Measurements from ENCODE around the gene LRRC8C. TPM values are rescaled to one million over a fixed set of nuclear protein-coding genes. Genes with fewer than 3 reads are reported as not detected.

The LRRC8C gene
- total RNA-seq, 1 experiment from 2014 or later, result 8.4 TPM

GRCh38 chr1:89715677-89716076 lies 82.8 kb downstream of the LRRC8C start:
- Histone ChIP-seq H3K79me2 (ENCODE audit: insufficient read depth, low read length) (no peaks in the 10 kb centered on the region), H3K36me3 (ENCODE audit: control insufficient read depth in 1 of 2, insufficient read depth in 2 of 2, low read length in 2 of 2) (peaks cover 0 to 5% of the 10 kb centered on the region in 2 experiments; a peak in 1 of 4 replicates), H3K4me1 (ENCODE audit: control insufficient read depth in 1 of 2, insufficient read depth in 2 of 2, low read length in 2 of 2) (no peaks in the 10 kb centered on the region), H2AFZ (ENCODE audit: low read depth, low read length, poor library complexity, severe bottlenecking) (no peak overlapping the region), H3K27ac (ENCODE audit: low read depth, low read length) (no peak overlapping the region), H3K9me3 (ENCODE audit: control insufficient read depth in 1 of 2, insufficient read depth in 1 of 2, low read depth in 1 of 2, low read length in 2 of 2) (no peaks in the 10 kb centered on the region), H4K20me1 (ENCODE audit: insufficient read depth) (no peaks in the 10 kb centered on the region), H3K9me2 (ENCODE audit: insufficient read depth) (no peaks in the 10 kb centered on the region), H3K4me3 (replicated peaks in 1 of 2; ENCODE audit: low read depth in 1 of 2, low read length in 2 of 2) (no peak overlapping the region), H3K27me3 (ENCODE audit: insufficient read depth, low read length) (no peaks in the 10 kb centered on the region), H3K4me2 (ENCODE audit: low read length) (no peak overlapping the region), H3K9ac (ENCODE audit: low read length) (no peak overlapping the region)
- ChIA-PET RAD21 (ENCODE audit: low non-redundant PET in 1 of 2, low total read pairs in 2 of 2, uncharacterized antibody in 2 of 2, unreplicated experiment in 2 of 2) (no interaction called here), CTCF (no interaction called here), POLR2A (no interaction called here)
- BruUV-seq (replicated peaks), result no TSS peak
- DNase-seq (ENCODE audit: low read depth, low spot score) (no peak), ATAC-seq (no peak)
- intact Hi-C loops (cut with micrococcal nuclease), result no loop called here
- TF ChIP-seq CTCF (IDR thresholded peaks at IDR 0.05 in 2 of 3, conservative IDR thresholded peaks at IDR 0.05 in 1 of 3; ENCODE audit: borderline replicate concordance in 1 of 3, insufficient read depth in 1 of 3, low read depth in 2 of 3, low read length in 2 of 3), result no peak
- no peak for TF ChIP-seq ELF1 (IDR thresholded peaks at IDR 0.05; ENCODE audit: borderline replicate concordance, low read depth)
- no peak for TF ChIP-seq ZNF274 (IDR thresholded peaks at IDR 0.05; ENCODE audit: low read depth, low read length)
- no peak for TF ChIP-seq JUND (IDR thresholded peaks at IDR 0.05)
- TF ChIP-seq POLR2A (IDR thresholded peaks at IDR 0.05; ENCODE audit: borderline replicate concordance, extremely low read depth, insufficient read depth, insufficient read length), result no peak
- TF ChIP-seq POLR2AphosphoS5 (IDR thresholded peaks at IDR 0.05; ENCODE audit: low read depth, low read length), result no peak

- no peaks in the 10 kb centered on the region for H4K20me1 ChIP-seq (ENCODE audit: insufficient read depth)
- ChIA-PET CTCF (no interaction called here), RAD21 (ENCODE audit: low non-redundant PET in 1 of 2, low total read pairs in 2 of 2, uncharacterized antibody in 2 of 2, unreplicated experiment in 2 of 2) (no interaction called here), POLR2A (no interaction called here)
- H3K79me2 ChIP-seq (ENCODE audit: insufficient read depth, low read length), result no peaks in the 10 kb centered on the region
- no peak overlapping the region for H3K9ac ChIP-seq (ENCODE audit: low read length)
- H3K4me1 ChIP-seq (ENCODE audit: control insufficient read depth in 1 of 2, insufficient read depth in 2 of 2, low read length in 2 of 2), result peaks cover 0 to 7% of the 10 kb centered on the region in 2 experiments; a peak in 1 of 4 replicates
- H3K27ac ChIP-seq (ENCODE audit: low read depth, low read length), result no peak overlapping the region
- intact Hi-C loops (cut with micrococcal nuclease), result no loop called here
- no TSS peak for BruUV-seq (replicated peaks)
- no peak for DNase-seq (ENCODE audit: low read depth, low spot score)
- ATAC-seq, result no peak
- no peak overlapping the region for H2AFZ ChIP-seq (ENCODE audit: low read depth, low read length, poor library complexity, severe bottlenecking)
- H3K4me2 ChIP-seq (ENCODE audit: low read length), result no peak overlapping the region
- TF ChIP-seq ELF1 (IDR thresholded peaks at IDR 0.05; ENCODE audit: borderline replicate concordance, low read depth) (no peak), FOSL1 (IDR thresholded peaks at IDR 0.05; ENCODE audit: low read depth) (no peak), SIN3A (IDR thresholded peaks at IDR 0.05; ENCODE audit: low read depth) (no peak), EGR1 (IDR thresholded peaks at IDR 0.05; ENCODE audit: low read depth) (no peak)
- H3K4me3 ChIP-seq (replicated peaks in 1 of 2; ENCODE audit: low read depth in 1 of 2, low read length in 2 of 2), result no peak overlapping the region
- no peaks in the 10 kb centered on the region for H3K9me2 ChIP-seq (ENCODE audit: insufficient read depth)
- no peaks in the 10 kb centered on the region for H3K27me3 ChIP-seq (ENCODE audit: insufficient read depth, low read length)
- H3K9me3 ChIP-seq (ENCODE audit: control insufficient read depth in 1 of 2, insufficient read depth in 1 of 2, low read depth in 1 of 2, low read length in 2 of 2), result no peaks in the 10 kb centered on the region
- no peaks in the 10 kb centered on the region for H3K36me3 ChIP-seq (ENCODE audit: control insufficient read depth in 1 of 2, insufficient read depth in 2 of 2, low read length in 2 of 2)
Measured at GRCh38 chr1:89719502-89720306, 86.8 kb downstream of the LRRC8C start.

Data from HCT116 (cell line).